HuH-7.5 (cell line): ENCODE measurements around the gene DCP1B.
"Not testable (repeated sequence)": the region's sequence is repeated elsewhere in the genome, so short reads cannot be mapped to it uniquely, and the experiment has no call there.

Source experiments
- DNase-seq: peaks from one replicate; pipeline ENCODE4 v3.0.0; 2011; ENCODE audit warnings: low spot score

The DCP1B gene

GRCh38 chr12:1974812-1975211 is 29.4 kb downstream of the DCP1B start:
- DNase-seq, result no peak

DNA sequence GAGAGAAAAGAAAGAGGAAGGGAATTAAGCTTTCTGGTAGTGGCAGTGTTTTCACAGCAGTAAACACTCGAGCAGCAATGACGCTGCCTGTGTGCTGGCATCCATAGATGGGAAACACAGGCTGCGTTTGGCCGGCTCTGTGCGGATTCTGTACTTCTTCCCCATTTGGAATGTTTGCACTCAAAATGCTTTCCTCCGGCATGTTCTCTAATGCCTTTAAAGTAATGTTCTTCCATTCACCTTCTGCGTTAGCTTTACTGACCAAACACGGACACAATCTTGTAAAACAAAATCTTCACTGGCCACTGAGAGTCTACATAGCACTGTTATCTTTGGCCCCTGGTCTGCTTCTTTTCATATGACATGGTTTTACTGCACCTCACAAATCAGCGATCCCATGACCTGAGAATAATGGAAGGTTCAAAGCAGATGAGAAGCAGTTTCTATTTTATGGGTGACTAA is 31.4 kb downstream of the DCP1B start:
- DNase-seq, result no peak

DNA sequence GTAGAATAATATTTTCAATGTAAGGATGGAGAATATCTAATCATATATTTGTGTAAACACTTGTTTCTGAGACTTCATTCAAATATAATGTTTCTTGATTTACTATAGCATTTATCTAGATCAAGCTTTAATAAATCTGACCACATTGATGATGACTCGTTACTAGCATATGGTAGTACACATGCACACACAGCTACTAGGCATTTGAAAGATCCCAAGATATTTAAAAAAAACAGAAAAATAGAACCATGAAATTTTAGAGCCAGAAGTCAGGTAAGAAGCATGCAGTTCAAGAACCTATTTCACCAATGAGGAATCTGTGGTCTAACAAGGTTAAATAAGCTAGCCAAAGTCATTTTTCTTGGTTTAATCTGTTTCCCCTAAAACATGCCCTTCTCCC is 32.0 kb downstream of the DCP1B start:
- DNase-seq, result no peak

DNA sequence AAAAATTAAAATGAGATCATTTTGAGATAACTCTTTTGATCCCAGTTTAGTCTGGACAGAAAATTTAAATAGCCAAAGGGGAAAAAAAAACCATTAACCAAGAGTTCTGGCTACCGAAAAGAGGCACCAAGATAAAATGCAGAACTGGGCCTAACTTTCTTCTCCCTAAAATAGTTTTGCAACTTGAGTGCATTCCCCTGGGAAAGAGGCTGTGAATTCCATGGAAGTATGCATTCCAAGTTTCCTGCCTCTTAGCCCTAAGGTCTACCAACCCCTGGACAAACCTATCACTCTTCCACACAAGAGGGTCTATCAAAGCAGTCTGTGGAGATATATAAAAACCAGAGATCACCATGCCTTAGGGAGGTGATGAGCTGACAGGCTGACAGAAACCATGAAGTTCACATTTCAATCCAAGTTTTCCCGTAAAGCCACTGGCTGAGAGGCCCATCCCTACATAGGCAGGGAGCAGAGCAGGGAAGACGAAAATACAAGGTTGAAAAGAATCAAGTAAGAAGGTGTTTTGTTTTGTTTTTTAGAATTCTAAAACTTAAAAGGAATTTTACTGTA is 33.8 kb downstream of the DCP1B start:
- no peak for DNase-seq

DNA sequence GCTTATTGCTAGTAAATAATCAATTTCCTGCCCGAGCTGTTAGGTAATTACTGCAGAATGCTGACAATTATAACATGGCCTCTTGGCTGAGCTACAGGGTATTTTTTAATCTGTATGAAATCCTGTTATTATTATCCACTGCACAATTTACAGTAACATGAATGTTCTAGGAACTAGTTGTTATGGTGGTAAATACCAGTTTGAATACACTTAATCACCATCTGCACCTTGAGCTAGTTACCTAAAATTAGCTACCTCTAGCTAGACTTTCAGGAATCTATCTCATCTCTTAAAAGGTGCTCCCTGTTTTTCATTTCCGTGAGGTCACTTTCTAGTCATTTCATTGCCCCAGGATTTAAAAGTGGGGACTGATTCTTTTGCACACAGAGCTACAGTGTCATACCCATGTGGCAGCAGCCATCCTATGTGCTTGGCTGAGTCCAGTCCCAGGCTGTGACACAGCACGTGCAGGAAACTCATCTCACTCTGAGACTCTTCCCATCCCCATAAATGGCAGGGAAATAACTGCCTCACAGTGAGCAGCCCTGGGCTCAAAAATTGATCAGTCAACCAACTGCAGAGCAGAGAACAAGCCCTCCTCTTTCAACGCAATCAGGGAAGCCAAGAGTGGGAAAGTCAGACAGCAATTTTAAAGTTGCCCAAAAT is 37.6 kb downstream of the DCP1B start:
- DNase-seq, result no peak

DNA sequence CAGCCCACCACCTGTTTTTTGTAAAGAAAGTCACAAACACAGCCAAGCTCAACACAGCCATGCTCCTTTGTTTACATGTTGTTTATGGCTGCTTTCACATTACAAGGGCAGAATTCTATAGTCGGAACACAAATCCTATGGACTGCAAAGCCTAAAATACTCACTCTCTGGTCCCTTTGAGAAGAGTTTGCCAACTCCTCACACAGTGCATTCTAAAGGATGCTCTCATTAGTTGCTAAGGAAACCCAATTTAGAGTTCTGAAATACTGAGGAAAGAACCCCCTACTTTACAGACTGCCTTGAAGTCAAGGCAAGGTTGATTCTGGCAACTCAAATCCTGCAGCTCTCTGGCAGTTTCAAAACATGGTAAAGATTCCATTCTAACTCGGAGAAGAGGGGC is 38.3 kb downstream of the DCP1B start:
- no peak for DNase-seq

GRCh38 chr12:1962051-1963020 is 41.9 kb downstream of the DCP1B start:
- DNase-seq, result no peak

DNA sequence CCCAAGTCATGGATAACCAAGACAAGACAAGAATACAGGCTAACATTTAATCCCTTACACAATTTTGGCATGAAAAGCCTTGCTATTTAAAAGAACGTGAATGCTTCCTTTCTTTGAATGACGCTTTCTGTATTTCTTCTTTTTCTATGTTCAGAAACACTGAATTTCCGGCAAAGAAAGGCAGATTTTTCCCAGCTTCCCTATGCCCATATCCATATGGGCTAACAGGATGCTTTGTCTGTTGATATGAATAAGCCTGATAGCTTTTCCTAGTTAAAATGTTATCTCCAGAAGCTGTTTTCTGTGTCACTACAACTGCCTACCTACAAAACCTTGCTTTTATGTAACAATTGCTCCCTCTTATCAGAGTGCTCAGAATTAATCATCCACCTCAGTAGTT is 47.5 kb downstream of the DCP1B start:
- no peak for DNase-seq

DNA sequence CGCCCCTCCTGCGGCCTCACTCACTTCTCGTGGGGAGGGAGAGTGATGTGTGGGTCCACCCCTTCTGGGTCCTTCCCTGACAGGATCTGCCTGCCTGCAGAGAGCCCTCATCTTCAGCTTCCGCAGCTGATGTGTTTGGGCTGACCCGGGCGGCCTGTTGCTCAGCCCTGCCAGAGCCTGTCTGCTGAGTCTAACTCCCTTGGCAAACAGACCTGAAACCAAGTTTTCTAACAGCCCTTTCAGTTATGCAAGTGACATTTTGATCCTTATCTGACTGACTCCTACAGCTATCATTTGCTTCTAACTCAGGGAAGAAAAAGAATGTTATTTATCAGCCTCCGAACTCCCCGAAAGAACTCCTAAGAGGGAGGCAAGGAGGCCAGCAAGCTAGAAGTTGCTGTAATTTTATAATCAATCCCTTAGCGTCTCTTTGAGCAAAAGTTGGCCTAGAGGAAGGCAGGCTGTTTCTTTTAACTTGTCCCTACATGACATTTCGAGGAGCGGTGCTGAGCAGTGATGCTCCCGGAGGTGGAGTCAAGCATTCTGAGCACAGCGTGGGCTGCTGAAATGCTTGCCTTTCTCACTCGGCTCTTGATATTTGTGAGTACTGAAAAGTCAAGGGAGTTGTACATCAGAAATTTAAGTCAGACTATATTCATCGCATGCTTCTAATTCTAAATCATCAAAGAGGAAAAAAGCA is 54.3 kb downstream of the DCP1B start:
- no peak for DNase-seq

DNA sequence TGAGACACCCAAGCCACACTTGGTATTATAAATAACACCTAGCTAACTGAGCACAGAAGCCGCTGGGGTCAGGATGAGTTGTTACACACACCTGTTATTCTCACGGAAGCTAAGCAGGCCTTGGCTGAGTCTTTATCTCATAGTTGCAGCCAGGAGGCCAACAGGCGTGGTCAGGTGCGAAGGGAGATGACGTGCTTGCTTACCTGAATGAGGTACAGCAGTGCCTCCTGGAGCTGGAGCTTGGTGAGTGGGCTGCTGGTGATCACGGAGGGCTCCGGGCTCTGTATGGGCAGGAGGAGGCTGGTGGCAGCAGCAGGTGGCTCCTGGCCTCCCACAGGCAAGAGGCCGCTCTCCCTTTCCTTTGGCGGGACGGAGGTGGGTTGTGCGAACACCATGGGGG is 55.4 kb downstream of the DCP1B start:
- DNase-seq, result no peak

- no peak for DNase-seq
Measured at GRCh38 chr12:1947081-1947480, 57.2 kb downstream of the DCP1B start.

DNA sequence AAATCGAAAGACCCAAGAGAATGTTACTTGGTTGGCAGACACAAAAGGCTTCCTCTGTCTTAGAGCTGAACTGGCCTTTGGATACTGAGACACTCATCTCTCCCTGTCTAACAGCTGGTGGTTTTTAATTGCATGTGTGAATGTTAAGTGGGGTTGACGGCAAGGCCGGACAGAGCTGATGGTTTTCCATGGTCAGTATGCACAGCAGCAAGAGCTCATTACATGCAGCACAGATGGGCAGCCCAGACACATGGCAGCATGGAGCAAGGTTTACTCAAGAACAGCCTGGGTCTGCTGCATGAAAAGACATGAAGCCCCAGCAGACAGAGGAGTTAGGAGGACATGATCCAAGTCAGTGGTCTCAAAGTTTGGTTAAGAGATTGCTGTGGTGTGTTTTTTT is 58.0 kb downstream of the DCP1B start:
- no peak for DNase-seq

DNA sequence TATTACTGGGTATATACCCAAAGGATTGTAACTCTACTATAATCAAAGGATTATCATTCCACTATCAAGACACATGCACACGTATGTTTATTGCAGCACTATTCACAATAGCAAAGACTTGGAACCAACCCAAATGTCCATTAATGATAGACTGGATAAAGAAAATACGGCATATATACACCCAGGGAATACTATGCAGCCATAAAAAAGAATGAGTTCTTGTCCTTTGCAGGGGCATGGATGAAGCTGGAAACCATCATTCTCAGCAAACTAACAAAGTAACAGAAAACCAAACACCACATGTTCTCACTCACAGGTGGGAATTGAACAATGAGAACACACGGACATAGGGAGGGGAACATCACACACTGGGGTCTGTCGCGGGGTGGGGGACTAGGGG is 58.8 kb downstream of the DCP1B start:
- not testable (repeated sequence) for DNase-seq

GRCh38 chr12:1939801-1940607 is 64.3 kb downstream of the DCP1B start:
- peak; percentile 78 for DNase-seq

- no peak for DNase-seq
Measured at GRCh38 chr12:1939331-1939730, 64.9 kb downstream of the DCP1B start.

DNA sequence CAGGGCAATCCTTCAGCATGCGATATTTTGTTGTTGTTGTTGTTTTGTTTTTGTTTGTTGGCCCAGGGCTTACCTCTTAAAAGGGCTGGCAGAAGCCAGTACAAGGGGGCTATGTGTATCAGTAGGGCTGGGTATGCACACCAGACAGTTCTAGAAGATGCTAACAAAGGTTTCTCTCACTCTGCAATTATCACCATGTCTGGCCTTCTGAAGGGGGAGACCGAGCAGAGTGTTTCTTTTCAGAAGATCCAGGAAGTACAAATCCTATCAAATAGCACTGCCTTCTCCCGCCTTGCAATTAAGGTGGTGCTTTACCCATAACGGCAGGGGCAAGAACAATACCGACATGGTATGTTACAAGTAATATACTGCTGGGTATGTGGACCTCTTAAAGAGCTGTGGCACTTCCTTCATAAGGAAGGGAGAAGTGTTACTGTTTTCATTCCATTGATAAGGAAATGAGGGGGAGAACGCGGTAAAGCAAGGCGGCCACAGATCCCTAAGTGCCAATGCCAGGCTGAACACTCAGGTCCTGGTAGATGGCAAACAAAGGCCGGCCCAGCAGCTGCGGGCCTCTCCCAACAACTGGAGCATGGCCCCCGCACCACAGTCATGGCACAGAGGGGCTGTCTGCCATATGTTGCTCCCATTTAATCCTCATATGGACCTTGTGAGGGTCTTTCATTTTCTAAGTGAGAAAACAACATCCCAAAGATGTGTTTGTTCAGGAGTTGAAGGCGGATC is 66.6 kb downstream of the DCP1B start:
- DNase-seq, result no peak

GRCh38 chr12:1936406-1937320 is 67.6 kb downstream of the DCP1B start:
- DNase-seq, result no peak

GRCh38 chr12:1935700-1936378 is 68.4 kb downstream of the DCP1B start:
- DNase-seq, result no peak

DNA sequence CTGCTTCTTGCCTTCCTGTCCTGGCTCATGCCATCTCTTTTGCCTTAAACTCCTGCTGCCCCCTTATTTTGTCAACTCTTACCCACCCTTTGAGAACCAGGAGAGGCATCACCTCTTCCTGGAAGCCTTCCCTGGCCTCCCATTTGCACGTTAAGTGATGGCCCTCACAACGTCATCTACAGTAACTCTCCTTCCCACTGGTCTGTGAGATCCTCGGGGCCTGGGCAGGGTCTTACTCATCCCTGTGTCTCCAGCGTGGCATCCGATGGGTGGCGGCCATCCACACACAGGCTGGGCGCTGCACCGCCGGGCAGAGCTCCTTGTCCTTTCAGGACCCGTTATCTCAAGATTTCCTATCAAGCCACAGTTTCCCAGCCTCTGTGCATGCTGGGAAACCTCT is 69.0 kb downstream of the DCP1B start:
- DNase-seq, result no peak
